Measurements from ENCODE around the gene GABRA4. TPM values are rescaled to one million over a fixed set of nuclear protein-coding genes. Genes with fewer than 3 reads are reported as not detected.

Gene GABRA4
- not detected in 2 replicates for total RNA-seq
- total RNA-seq (2013), result not detected
- not detected in 2 replicates for polyA plus RNA-seq
- under 0.01 TPM in 1 of 2 replicates, not detected in the other for polyA minus RNA-seq

DNA sequence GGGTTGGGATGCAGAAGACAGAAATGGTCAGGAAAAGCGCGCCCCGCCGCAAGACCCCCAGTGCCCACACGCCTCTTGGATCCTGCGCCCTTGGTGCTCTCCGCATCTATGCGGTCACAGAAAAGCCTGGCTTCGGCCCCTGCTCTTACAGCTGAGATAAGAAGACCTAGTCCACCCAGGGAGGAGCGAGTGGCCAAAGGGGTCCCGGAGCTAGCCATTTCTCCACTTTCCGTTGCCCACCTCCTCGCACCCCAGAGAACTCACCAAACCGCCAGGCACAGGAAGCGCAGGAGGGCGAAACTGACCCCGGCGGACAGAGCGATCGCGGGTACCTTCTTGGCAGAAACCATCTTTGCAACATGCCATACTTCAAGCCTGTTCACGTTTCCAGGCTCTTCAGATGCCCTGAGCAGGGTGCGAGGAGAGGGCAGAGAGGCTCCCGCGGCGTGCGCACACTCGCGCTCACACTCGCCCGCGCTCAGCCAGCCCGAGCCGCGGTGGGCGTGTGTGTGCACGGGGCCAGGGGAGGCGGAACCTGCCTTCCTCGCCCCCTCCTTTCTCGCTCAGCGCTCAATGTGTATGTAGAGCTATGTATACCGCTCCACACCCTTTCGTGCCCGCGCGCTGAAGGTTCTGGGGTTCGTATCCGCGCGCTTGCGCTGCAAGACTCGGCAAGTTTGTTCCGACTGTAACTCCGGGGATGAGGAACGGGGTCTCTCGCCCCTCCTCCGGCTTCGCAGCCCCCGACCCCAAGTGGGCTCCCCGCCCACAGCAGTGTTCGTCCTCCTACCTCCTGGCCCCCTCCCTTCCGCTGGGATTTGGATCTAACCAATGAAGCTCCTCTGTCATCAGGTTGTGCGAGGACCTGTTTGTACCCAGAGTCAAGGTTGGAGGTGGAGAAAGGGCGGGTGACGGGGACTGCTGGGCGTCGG, at the start of gene GABRA4:
Gene GABRA4 (minus strand): TSS at position 507 of the 932 bp plus-strand sequence. CDS start 157 bp downstream, at position 350.
- no peak within 1 kb of the TSS for H3K27ac ChIP-seq (ENCODE audit: low read length in 2 of 2)
- ATAC-seq (ENCODE audit: low read depth) (no peak), DNase-seq (no peak)
- H3K4me1 Mint-ChIP-seq, result peaks cover 3% of the 10 kb centered on the region
- H3K4me3 Mint-ChIP-seq, result no peak within 1 kb of the TSS
- H3K4me1 ChIP-seq (ENCODE audit: control insufficient read depth in 2 of 2, insufficient read depth in 2 of 2, low read length in 2 of 2), result peaks cover 3 to 6% of the 10 kb centered on the region in 2 donors
- no peaks in the 10 kb centered on the region for H3K36me3 ChIP-seq (replicated peaks in 1 of 2; ENCODE audit: control extremely low read depth in 1 of 2, control insufficient read depth in 1 of 2, extremely low read depth in 1 of 2, insufficient read depth in 2 of 2, low read length in 1 of 2)
- peak within 1 kb of the TSS; percentile 20 for H3K4me2 ChIP-seq (replicated peaks; ENCODE audit: low read depth, low read length, poor library complexity, severe bottlenecking)
- CTCF ChIA-PET, result no interaction called here
- no peaks in the 10 kb centered on the region for H3K79me2 ChIP-seq (ENCODE audit: control insufficient read depth, insufficient read depth, low read length)
- TF ChIP-seq, protein P1, sequence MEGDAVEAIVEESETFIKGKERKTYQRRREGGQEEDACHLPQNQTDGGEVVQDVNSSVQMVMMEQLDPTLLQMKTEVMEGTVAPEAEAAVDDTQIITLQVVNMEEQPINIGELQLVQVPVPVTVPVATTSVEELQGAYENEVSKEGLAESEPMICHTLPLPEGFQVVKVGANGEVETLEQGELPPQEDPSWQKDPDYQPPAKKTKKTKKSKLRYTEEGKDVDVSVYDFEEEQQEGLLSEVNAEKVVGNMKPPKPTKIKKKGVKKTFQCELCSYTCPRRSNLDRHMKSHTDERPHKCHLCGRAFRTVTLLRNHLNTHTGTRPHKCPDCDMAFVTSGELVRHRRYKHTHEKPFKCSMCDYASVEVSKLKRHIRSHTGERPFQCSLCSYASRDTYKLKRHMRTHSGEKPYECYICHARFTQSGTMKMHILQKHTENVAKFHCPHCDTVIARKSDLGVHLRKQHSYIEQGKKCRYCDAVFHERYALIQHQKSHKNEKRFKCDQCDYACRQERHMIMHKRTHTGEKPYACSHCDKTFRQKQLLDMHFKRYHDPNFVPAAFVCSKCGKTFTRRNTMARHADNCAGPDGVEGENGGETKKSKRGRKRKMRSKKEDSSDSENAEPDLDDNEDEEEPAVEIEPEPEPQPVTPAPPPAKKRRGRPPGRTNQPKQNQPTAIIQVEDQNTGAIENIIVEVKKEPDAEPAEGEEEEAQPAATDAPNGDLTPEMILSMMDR (IDR thresholded peaks at IDR 0.05), result no peak
- TF ChIP-seq EZH2 (IDR thresholded peaks at IDR 0.05; ENCODE audit: borderline replicate concordance, insufficient read depth, low read depth, low read length, poor library complexity, severe bottlenecking), result no peak
- H3K27ac Mint-ChIP-seq, result no peak within 1 kb of the TSS
- H3K9ac ChIP-seq (ENCODE audit: low read length), result no peak within 1 kb of the TSS
- WGBS (ENCODE audit: insufficient coverage), result 9% methylated on average over 62 of the region's 67 CpGs
- H3K9me3 Mint-ChIP-seq (ENCODE audit: insufficient read depth), result no peaks in the 10 kb centered on the region
- POLR2A ChIA-PET, result no interaction called here
- H4K20me1 ChIP-seq (ENCODE audit: control insufficient read depth, insufficient read depth, low read length, poor library complexity, severe bottlenecking), result no peaks in the 10 kb centered on the region
- H3K9me3 ChIP-seq (ENCODE audit: control extremely low read depth in 1 of 3, control insufficient read depth in 2 of 3, insufficient read depth in 1 of 3, low read length in 2 of 3), result peaks cover 0 to 12% (median 0%) of the 10 kb centered on the region in 3 donors
- intact Hi-C loops (cut with micrococcal nuclease), result no loop called here
- H3K27me3 ChIP-seq (replicated peaks in 1 of 4; ENCODE audit: control extremely low read depth in 1 of 4, control insufficient read depth in 3 of 4, insufficient read depth in 4 of 4, low read length in 3 of 4), result peaks cover 0 to 24% (median 11%) of the 10 kb centered on the region in 4 experiments
- peaks cover 53% of the 10 kb centered on the region for H3K27me3 Mint-ChIP-seq
- H2AFZ ChIP-seq (ENCODE audit: insufficient read depth, low read depth, low read length, poor library complexity, severe bottlenecking), result no peak within 1 kb of the TSS
- H3K4me3 ChIP-seq (ENCODE audit: control extremely low read depth in 1 of 5, extremely low read depth in 1 of 5, insufficient read depth in 1 of 5, low read depth in 2 of 5, low read length in 4 of 5), result no peak within 1 kb of the TSS

DNA sequence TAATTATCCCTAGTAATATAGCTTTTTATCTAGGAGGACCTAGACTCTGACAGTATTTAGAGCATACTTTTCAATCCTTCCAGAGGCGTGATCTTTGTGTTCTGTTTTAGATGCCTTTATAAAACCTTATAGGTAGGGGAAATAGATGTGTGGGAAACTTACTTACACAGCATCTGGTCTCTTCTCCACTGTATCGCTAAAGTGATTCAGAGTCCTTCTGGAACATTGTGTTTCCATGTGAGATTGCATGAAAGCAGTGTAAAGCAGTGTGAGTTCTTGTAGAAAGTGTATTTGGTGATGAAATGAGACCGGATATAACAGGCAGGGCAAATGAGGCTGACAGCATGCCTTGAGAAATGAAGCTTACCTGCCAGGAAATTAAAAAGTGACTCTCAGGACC, 47.4 kb upstream of the GABRA4 start:
- ATAC-seq (ENCODE audit: low read depth) (no peak), DNase-seq (no peak)
- ChIA-PET POLR2A (no interaction called here), CTCF (no interaction called here)
- peaks cover 5% of the 10 kb centered on the region for H3K27me3 Mint-ChIP-seq
- H3K9ac ChIP-seq (ENCODE audit: low read length), result no peak overlapping the region
- no peaks in the 10 kb centered on the region for H3K9me3 Mint-ChIP-seq (ENCODE audit: insufficient read depth)
- no peak overlapping the region for H2AFZ ChIP-seq (ENCODE audit: insufficient read depth, low read depth, low read length, poor library complexity, severe bottlenecking)
- H3K27ac ChIP-seq (ENCODE audit: low read length in 2 of 2), result no peak overlapping the region
- H3K4me1 ChIP-seq (ENCODE audit: control insufficient read depth in 2 of 2, insufficient read depth in 2 of 2, low read length in 2 of 2), result no peaks in the 10 kb centered on the region
- intact Hi-C loops (cut with micrococcal nuclease), result no loop called here
- TF ChIP-seq, protein P1 (IDR thresholded peaks at IDR 0.05), result no peak
- no peak for TF ChIP-seq EZH2 (IDR thresholded peaks at IDR 0.05; ENCODE audit: borderline replicate concordance, insufficient read depth, low read depth, low read length, poor library complexity, severe bottlenecking)
- no peaks in the 10 kb centered on the region for H3K27me3 ChIP-seq (replicated peaks in 1 of 4; ENCODE audit: control extremely low read depth in 1 of 4, control insufficient read depth in 3 of 4, insufficient read depth in 4 of 4, low read length in 3 of 4)
- H3K9me3 ChIP-seq (ENCODE audit: control extremely low read depth in 1 of 3, control insufficient read depth in 2 of 3, insufficient read depth in 1 of 3, low read length in 2 of 3), result peaks cover 0 to 1% (median 0%) of the 10 kb centered on the region in 3 donors
- no peak overlapping the region for H3K4me2 ChIP-seq (replicated peaks; ENCODE audit: low read depth, low read length, poor library complexity, severe bottlenecking)
- H3K4me3 ChIP-seq (ENCODE audit: control extremely low read depth in 1 of 5, extremely low read depth in 1 of 5, insufficient read depth in 1 of 5, low read depth in 2 of 5, low read length in 4 of 5), result no peak overlapping the region
- H4K20me1 ChIP-seq (ENCODE audit: control insufficient read depth, insufficient read depth, low read length, poor library complexity, severe bottlenecking), result no peaks in the 10 kb centered on the region
- H3K27ac Mint-ChIP-seq, result no peak overlapping the region
- H3K4me1 Mint-ChIP-seq, result no peaks in the 10 kb centered on the region
- H3K79me2 ChIP-seq (ENCODE audit: control insufficient read depth, insufficient read depth, low read length), result no peaks in the 10 kb centered on the region
- 86% methylated on average over 2 of the region's 3 CpGs for WGBS (ENCODE audit: insufficient coverage)
- H3K4me3 Mint-ChIP-seq, result no peak overlapping the region
- H3K36me3 ChIP-seq (replicated peaks in 1 of 2; ENCODE audit: control extremely low read depth in 1 of 2, control insufficient read depth in 1 of 2, extremely low read depth in 1 of 2, insufficient read depth in 2 of 2, low read length in 1 of 2), result no peaks in the 10 kb centered on the region
